GM23248 (cell line): ENCODE results near the gene SMARCB1. TPM values are rescaled to one million over a fixed set of nuclear protein-coding genes. Genes with fewer than 3 reads are reported as not detected.

Source experiments
- DNase-seq: peaks from one replicate; pipeline ENCODE4 v3.0.0-alpha.2; 2015
- H2AFZ ChIP-seq: fragments of 200-600 bp; sonication (generic); 2 replicates; pipeline ENCODE4 v1.6.1; 2016; ENCODE audit warnings: antibody characterized with exemption
- H3F3A ChIP-seq: fragments of 200-600 bp; sonication (generic); 2 replicates; pipeline ENCODE4 v1.6.1; 2016; ENCODE audit warnings: mild to moderate bottlenecking, antibody characterized with exemption, mixed run types; ENCODE audit not compliant: insufficient read depth
- H3K27ac ChIP-seq: fragments of 200-600 bp; sonication (generic); 2 replicates; pipeline ENCODE4 v1.5.1; 2016; ENCODE audit warnings: mild to moderate bottlenecking
- H3K27me3 ChIP-seq: fragments of 200-600 bp; sonication (generic); replicated peaks from 2 replicates; pipeline ENCODE4 v1.6.1; 2016; ENCODE audit warnings: mild to moderate bottlenecking; ENCODE audit not compliant: insufficient read depth
- H3K36me3 ChIP-seq: fragments of 200-600 bp; sonication (generic); 2 replicates; pipeline ENCODE4 v1.6.1; 2016; ENCODE audit warnings: low read depth, mild to moderate bottlenecking
- H3K4me1 ChIP-seq: fragments of 200-600 bp; sonication (generic); 2 replicates; pipeline ENCODE4 v1.6.1; 2016; ENCODE audit warnings: mild to moderate bottlenecking; ENCODE audit not compliant: insufficient read depth
- H3K4me2 ChIP-seq: fragments of 200-600 bp; sonication (generic); one replicate; pipeline ENCODE4 v1.6.1; 2016; ENCODE audit warnings: mild to moderate bottlenecking; ENCODE audit not compliant: unreplicated experiment
- H3K4me3 ChIP-seq: fragments of 200-600 bp; sonication (generic); 2 replicates; pipeline ENCODE4 v1.5.1; 2016; ENCODE audit warnings: mild to moderate bottlenecking
- H3K79me2 ChIP-seq: fragments of 200-600 bp; sonication (generic); 2 replicates; pipeline ENCODE4 v1.6.1; 2016; ENCODE audit warnings: mild to moderate bottlenecking; ENCODE audit not compliant: insufficient read depth
- H3K9ac ChIP-seq: fragments of 200-600 bp; sonication (generic); 2 replicates; pipeline ENCODE4 v1.6.1; 2016; ENCODE audit warnings: mild to moderate bottlenecking
- H3K9me2 ChIP-seq: fragments of 200-600 bp; sonication (generic); 2 replicates; pipeline ENCODE4 v1.6.1; 2016; ENCODE audit warnings: mixed run types, mild to moderate bottlenecking, moderate library complexity; ENCODE audit not compliant: insufficient read depth
- H3K9me3 ChIP-seq: fragments of 200-600 bp; sonication (generic); one replicate; pipeline ENCODE4 v1.6.1; 2017; ENCODE audit warnings: low read depth
- H4K20me1 ChIP-seq: fragments of 200-600 bp; sonication (generic); 2 replicates; pipeline ENCODE4 v1.6.0; 2016; ENCODE audit not compliant: insufficient read depth
- EZH2 ChIP-seq: fragments of 200-600 bp; sonication (generic); IDR thresholded peaks from 2 replicates; pipeline ENCODE4 v1.6.1; 2018; ENCODE audit warnings: antibody characterized with exemption, mild to moderate bottlenecking; ENCODE audit not compliant: insufficient read depth, poor library complexity, severe bottlenecking
- EZH2phosphoT487 ChIP-seq: fragments of 200-600 bp; sonication (generic); IDR thresholded peaks from 2 replicates; pipeline ENCODE4 v1.6.1; 2018; ENCODE audit warnings: antibody characterized with exemption, moderate library complexity, mild to moderate bottlenecking, low read depth; ENCODE audit not compliant: insufficient read depth
- WGBS, 2 experiments: methylation state at CpG; one replicate each; pipeline ENCODE4 v1.1.6; 2015 to 2017; ENCODE audit warnings: low lambda C conversion rate in 2 of 2, low coverage in 1 of 2; ENCODE audit errors: missing lambda C conversion rate in 2 of 2; 5-methylcytosine and 5-hydroxymethylcytosine counted together
- in situ Hi-C: fragments of 300-500 bp; cut with MboI; formaldehyde crosslinking; loops from 2 replicates; pipeline ENCODE4 v1.15.0; 2020
- polyA plus RNA-seq: library from polyadenylated mRNA; unstranded; fragments of >200 nt; fragmentation: Nextera tagmentation; extraction: Ambion mirVana; gene quantifications from 2 replicates; pipeline ENCODE4 v1.2.1, GENCODE V29; 2016
- total RNA-seq: library from RNA; depleted of rRNA; stranded (reverse); fragments of >200 nt; shearing (Covaris generic); gene quantifications from 2 replicates; pipeline ENCODE4 v1.2.3, GENCODE V29; 2014

Gene SMARCB1
- total and polyA plus RNA-seq, 2 experiments from 2014 or later, result 63.9 to 85.2 TPM

- Histone ChIP-seq H3K4me3 (no peak overlapping the region), H3K4me1 (peaks cover 9% of the 10 kb centered on the region), H3K27ac (no peak overlapping the region), H3K9me2 (no peaks in the 10 kb centered on the region), H3K27me3 (no peaks in the 10 kb centered on the region), H3K4me2 (no peak overlapping the region), H3K36me3 (no peaks in the 10 kb centered on the region), H4K20me1 (no peaks in the 10 kb centered on the region), H3K9me3 (no peaks in the 10 kb centered on the region), H3F3A (no peaks in the 10 kb centered on the region), H3K79me2 (no peaks in the 10 kb centered on the region), H3K9ac (no peak overlapping the region), H2AFZ (no peak overlapping the region)
- DNase-seq, result no peak
- 52 to 57% methylated on average over 8 to 17 of the region's 17 CpGs for WGBS, 2 experiments
- no peak for TF ChIP-seq EZH2
- no peak for TF ChIP-seq EZH2phosphoT487
- in situ Hi-C loops, result no loop called here
Measured at GRCh38 chr22:23763579-23763945, 23.2 kb upstream of the SMARCB1 start.

GRCh38 chr22:23763954-23764353, 22.8 kb upstream of the SMARCB1 start:
- no peak overlapping the region for H3K27ac ChIP-seq
- no peak for DNase-seq
- H3K9me2 ChIP-seq, result no peaks in the 10 kb centered on the region
- no peaks in the 10 kb centered on the region for H3K79me2 ChIP-seq
- H3K9ac ChIP-seq, result no peak overlapping the region
- H3K4me3 ChIP-seq, result no peak overlapping the region
- no peaks in the 10 kb centered on the region for H3F3A ChIP-seq
- in situ Hi-C loops, result no loop called here
- TF ChIP-seq EZH2phosphoT487, result no peak
- no peak for TF ChIP-seq EZH2
- no peaks in the 10 kb centered on the region for H3K36me3 ChIP-seq
- no peak overlapping the region for H2AFZ ChIP-seq
- H3K4me1 ChIP-seq, result peaks cover 9% of the 10 kb centered on the region
- no peaks in the 10 kb centered on the region for H3K27me3 ChIP-seq
- no peaks in the 10 kb centered on the region for H3K9me3 ChIP-seq
- H3K4me2 ChIP-seq, result no peak overlapping the region
- 44 to 49% methylated on average over 6 to 7 of the region's 7 CpGs for WGBS, 2 experiments
- no peaks in the 10 kb centered on the region for H4K20me1 ChIP-seq

- TF ChIP-seq EZH2phosphoT487 (no peak), EZH2 (no peak)
- Histone ChIP-seq H3K9me2 (no peaks in the 10 kb centered on the region), H3K27ac (no peak overlapping the region), H3K27me3 (no peaks in the 10 kb centered on the region), H3K4me3 (no peak overlapping the region), H3K4me2 (no peak overlapping the region), H3K9ac (no peak overlapping the region), H3K9me3 (no peaks in the 10 kb centered on the region), H3K4me1 (peaks cover 9% of the 10 kb centered on the region), H2AFZ (no peak overlapping the region), H3K36me3 (no peaks in the 10 kb centered on the region), H3F3A (no peaks in the 10 kb centered on the region), H3K79me2 (no peaks in the 10 kb centered on the region), H4K20me1 (no peaks in the 10 kb centered on the region)
- no peak for DNase-seq
- in situ Hi-C loops, result no loop called here
- WGBS, 2 experiments, result 91 to 93% methylated on average over 9 of the region's 9 CpGs
Measured at GRCh38 chr22:23764899-23765881, 21.6 kb upstream of the SMARCB1 start.

- peak overlapping the region; percentile 94 for H2AFZ ChIP-seq
- H3K4me1 ChIP-seq, result peaks cover 9% of the 10 kb centered on the region
- no peaks in the 10 kb centered on the region for H3K9me2 ChIP-seq
Measured at GRCh38 chr22:23767303-23767672, 19.5 kb upstream of the SMARCB1 start.

More at GRCh38 chr22:23767303-23767672, 19.5 kb upstream of the SMARCB1 start:
- Histone ChIP-seq H3K4me3 (peak overlapping the region; percentile 78), H3K79me2 (no peaks in the 10 kb centered on the region), H3K9ac (peak overlapping the region; percentile 82), H4K20me1 (no peaks in the 10 kb centered on the region), H3K36me3 (no peaks in the 10 kb centered on the region), H3K4me2 (peak overlapping the region; percentile 68), H3F3A (no peaks in the 10 kb centered on the region), H3K27ac (no peak overlapping the region), H3K9me3 (no peaks in the 10 kb centered on the region), H3K27me3 (no peaks in the 10 kb centered on the region)
- WGBS, 2 experiments, result 20 to 32% methylated on average over 9 to 24 of the region's 27 CpGs
- no peak for DNase-seq
- TF ChIP-seq EZH2 (no peak), EZH2phosphoT487 (no peak)
- in situ Hi-C loops, result no loop called here
